ENCODE data around the gene ORM1.

DNA sequence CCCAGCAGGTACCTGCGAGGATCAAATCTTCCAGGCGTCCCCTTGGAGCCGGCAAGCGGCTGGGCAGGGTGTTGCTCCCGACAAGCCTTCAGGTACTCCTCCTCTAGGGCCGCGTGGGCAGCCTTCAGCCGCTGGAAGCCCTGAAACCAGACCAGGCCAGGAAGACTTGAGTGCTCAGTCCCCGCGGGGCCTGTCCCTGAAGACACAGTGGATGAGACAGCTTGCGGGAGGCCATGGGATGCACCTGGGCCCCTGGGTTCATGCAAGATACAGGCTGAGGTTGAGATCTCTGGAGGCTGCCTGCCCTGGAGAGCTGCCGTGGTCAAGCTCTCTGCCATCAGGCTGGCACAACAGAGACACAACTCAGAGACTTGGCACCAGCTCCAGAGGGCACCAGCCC lies 39.5 kb downstream of the ORM1 start:
- TF ChIP-seq, protein P1, sequence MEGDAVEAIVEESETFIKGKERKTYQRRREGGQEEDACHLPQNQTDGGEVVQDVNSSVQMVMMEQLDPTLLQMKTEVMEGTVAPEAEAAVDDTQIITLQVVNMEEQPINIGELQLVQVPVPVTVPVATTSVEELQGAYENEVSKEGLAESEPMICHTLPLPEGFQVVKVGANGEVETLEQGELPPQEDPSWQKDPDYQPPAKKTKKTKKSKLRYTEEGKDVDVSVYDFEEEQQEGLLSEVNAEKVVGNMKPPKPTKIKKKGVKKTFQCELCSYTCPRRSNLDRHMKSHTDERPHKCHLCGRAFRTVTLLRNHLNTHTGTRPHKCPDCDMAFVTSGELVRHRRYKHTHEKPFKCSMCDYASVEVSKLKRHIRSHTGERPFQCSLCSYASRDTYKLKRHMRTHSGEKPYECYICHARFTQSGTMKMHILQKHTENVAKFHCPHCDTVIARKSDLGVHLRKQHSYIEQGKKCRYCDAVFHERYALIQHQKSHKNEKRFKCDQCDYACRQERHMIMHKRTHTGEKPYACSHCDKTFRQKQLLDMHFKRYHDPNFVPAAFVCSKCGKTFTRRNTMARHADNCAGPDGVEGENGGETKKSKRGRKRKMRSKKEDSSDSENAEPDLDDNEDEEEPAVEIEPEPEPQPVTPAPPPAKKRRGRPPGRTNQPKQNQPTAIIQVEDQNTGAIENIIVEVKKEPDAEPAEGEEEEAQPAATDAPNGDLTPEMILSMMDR (IDR thresholded peaks at IDR 0.05), result no peak
- TF ChIP-seq POLR2A (IDR thresholded peaks at IDR 0.05), result no peak
